IMR-90 (cell line): ENCODE measurements around the gene LDB1. TPM values are rescaled to one million over a fixed set of nuclear protein-coding genes. Genes with fewer than 3 reads are reported as not detected.
A peak's percentile ranks its signal among the peaks of the same experiment; 100 is the strongest.

Source experiments
- ATAC-seq: fragments of 200-7000 bp; cut with Tn5 transposase; 2 replicates; pipeline ENCODE4 v1.9.1; 2020; ENCODE audit warnings: low read depth, mild to moderate bottlenecking, moderate library complexity
- BruUV-seq: library from RNA; stranded (reverse); fragments of 400-500 nt; replicated peaks from 2 replicates; lab custom pipeline; 2021; lab: Mats Ljungman, UMichigan
- CTCF ChIA-PET: fragments of 300-600 bp; formaldehyde crosslinking; extraction: SDS; loops from one replicate; lab custom pipeline; 2021; ENCODE audit warnings: antibody characterized with exemption; lab: Yijun Ruan, JAX
- POLR2A ChIA-PET: fragments of 300-600 bp; sonication (Branson Sonifier 250); formaldehyde crosslinking; loops from one replicate; lab custom pipeline; 2022; ENCODE audit warnings: antibody characterized with exemption; ENCODE audit not compliant: unreplicated experiment; lab: Charles Lee
- DNase-seq: peaks from one replicate; pipeline ENCODE4 v3.0.0; 2013
- H2AFZ ChIP-seq: replicated peaks from 2 replicates; pipeline ENCODE3; 2013; ENCODE audit warnings: low read length, mild to moderate bottlenecking; ENCODE audit not compliant: poor library complexity
- H2AK5ac ChIP-seq: 2 replicates; pipeline ENCODE4 v1.6.1; 2013; ENCODE audit warnings: low read depth, low read length, inconsistent platforms
- H2AK9ac ChIP-seq: replicated peaks from 2 replicates; pipeline ENCODE3; 2013; ENCODE audit warnings: mild to moderate bottlenecking, low read depth, low read length, moderate library complexity; ENCODE audit not compliant: poor library complexity
- H2BK120ac ChIP-seq: 2 replicates; pipeline ENCODE4 v1.6.1; 2013; ENCODE audit warnings: low read depth, low read length, inconsistent platforms
- H2BK15ac ChIP-seq: 3 replicates; pipeline ENCODE4 v1.6.1; 2013; ENCODE audit warnings: low read depth, low read length, inconsistent platforms
- H2BK20ac ChIP-seq: 2 replicates; pipeline ENCODE4 v1.6.1; 2013; ENCODE audit warnings: low read depth, mild to moderate bottlenecking, inconsistent platforms, low read length, moderate library complexity
- H2BK5ac ChIP-seq: 2 replicates; pipeline ENCODE4 v1.6.1; 2013; ENCODE audit warnings: mild to moderate bottlenecking, low read depth, low read length, inconsistent platforms; ENCODE audit not compliant: poor library complexity, severe bottlenecking
- H3K14ac ChIP-seq: replicated peaks from 2 replicates; pipeline ENCODE4 v1.6.1; 2013; ENCODE audit warnings: low read depth, low read length, inconsistent platforms
- H3K18ac ChIP-seq: 2 replicates; pipeline ENCODE4 v1.6.1; 2013; ENCODE audit warnings: low read depth, low read length, control low read depth
- H3K23ac ChIP-seq: 2 replicates; pipeline ENCODE4 v1.6.1; 2013; ENCODE audit warnings: low read depth, low read length, inconsistent platforms
- H3K27ac ChIP-seq: 2 replicates; pipeline ENCODE4 v1.5.1; 2013; ENCODE audit warnings: mild to moderate bottlenecking, control low read depth, low read length; ENCODE audit not compliant: insufficient read depth
- H3K27me3 ChIP-seq: 2 replicates; pipeline ENCODE4 v1.6.1; 2013; ENCODE audit warnings: low read length; ENCODE audit not compliant: control insufficient read depth, insufficient read depth
- H3K36me3 ChIP-seq: 2 replicates; pipeline ENCODE4 v1.6.1; 2013; ENCODE audit warnings: low read length, mixed read lengths; ENCODE audit not compliant: control insufficient read depth, insufficient read depth
- H3K4ac ChIP-seq: 2 replicates; pipeline ENCODE4 v1.6.1; 2013; ENCODE audit warnings: low read depth, low read length, inconsistent platforms
- H3K4me1 ChIP-seq: 2 replicates; pipeline ENCODE4 v1.6.1; 2013; ENCODE audit warnings: low read length, mixed read lengths; ENCODE audit not compliant: control insufficient read depth, insufficient read depth
- H3K4me2 ChIP-seq: 2 replicates; pipeline ENCODE4 v1.6.1; 2013; ENCODE audit warnings: low read depth, mild to moderate bottlenecking, control low read depth, low read length, moderate library complexity
- H3K4me3 ChIP-seq: 2 replicates; pipeline ENCODE4 v1.5.1; 2013; ENCODE audit warnings: low read depth, mild to moderate bottlenecking, control low read depth, low read length, moderate library complexity; ENCODE audit not compliant: insufficient read depth
- H3K56ac ChIP-seq: 2 replicates; pipeline ENCODE4 v1.6.1; 2013; ENCODE audit warnings: low read length, inconsistent platforms; ENCODE audit not compliant: insufficient read depth; ENCODE audit errors: extremely low read depth
- H3K79me1 ChIP-seq, 2 experiments: 2 replicates each; pipeline ENCODE4 v1.6.1; 2013; ENCODE audit warnings: low read length in 2 of 2, inconsistent platforms in 1 of 2, low read depth in 1 of 2
- H3K9ac ChIP-seq: 2 replicates; pipeline ENCODE4 v1.6.1; 2013; ENCODE audit warnings: low read depth, low read length, control low read depth
- H3K9me1 ChIP-seq: 2 replicates; pipeline ENCODE4 v1.6.1; 2013; ENCODE audit warnings: low read length, inconsistent platforms; ENCODE audit not compliant: insufficient read depth
- H3K9me3 ChIP-seq: 2 replicates; pipeline ENCODE4 v1.6.1; 2013; ENCODE audit warnings: low read length; ENCODE audit not compliant: control insufficient read depth, insufficient read depth
- H4K20me1 ChIP-seq: 2 replicates; pipeline ENCODE4 v1.6.1; 2013; ENCODE audit warnings: low read length, inconsistent platforms; ENCODE audit not compliant: insufficient read depth
- H4K5ac ChIP-seq: 2 replicates; pipeline ENCODE4 v1.6.1; 2013; ENCODE audit warnings: mild to moderate bottlenecking, low read depth, low read length, control low read depth
- H4K8ac ChIP-seq, 2 experiments: 2 replicates each; pipeline ENCODE4 v1.6.1; 2013; ENCODE audit warnings: low read depth in 2 of 2, low read length in 2 of 2, control low read depth in 1 of 2, inconsistent platforms in 1 of 2
- H4K91ac ChIP-seq: 2 replicates; pipeline ENCODE4 v1.6.1; 2013; ENCODE audit warnings: low read depth, low read length, inconsistent platforms; ENCODE audit not compliant: insufficient read depth
- BHLHE40 ChIP-seq: fragments of 150-350 bp; IDR thresholded peaks from 2 replicates; pipeline ENCODE4 v1.6.1; 2016; ENCODE audit warnings: mild to moderate bottlenecking, low read depth, low read length
- CEBPB ChIP-seq: IDR thresholded peaks from 2 replicates; pipeline ENCODE4 v1.6.1; 2012; ENCODE audit warnings: low read depth, low read length, improper control_type of control experiment
- FOS ChIP-seq: fragments of 150-350 bp; IDR thresholded peaks from 2 replicates; pipeline ENCODE4 v1.6.1; 2016; ENCODE audit warnings: low read depth, low read length
- MAZ ChIP-seq: IDR thresholded peaks from 2 replicates; pipeline ENCODE4 v1.6.1; 2012; ENCODE audit warnings: low read depth, mild to moderate bottlenecking, low read length, improper control_type of control experiment, moderate library complexity, borderline replicate concordance
- MXI1 ChIP-seq: IDR thresholded peaks from 2 replicates; pipeline ENCODE4 v1.6.1; 2012; ENCODE audit warnings: low read depth, mild to moderate bottlenecking, low read length, moderate library complexity, borderline replicate concordance
- NFE2L2 ChIP-seq: fragments of 150-350 bp; IDR thresholded peaks from 2 replicates; pipeline ENCODE4 v1.6.1; 2016; ENCODE audit warnings: low read depth, mild to moderate bottlenecking, low read length
- RAD21 ChIP-seq: IDR thresholded peaks from 2 replicates; pipeline ENCODE4 v1.6.1; 2012; ENCODE audit warnings: low read length, improper control_type of control experiment
- RFX5 ChIP-seq: IDR thresholded peaks from 2 replicates; pipeline ENCODE4 v1.8.0; 2012; ENCODE audit warnings: low read depth, mild to moderate bottlenecking, low read length, moderate library complexity
- WGBS, 2 experiments: methylation state at CpG; one replicate each; pipeline versions ENCODE4 v1.1.5 to v1.1.7; 2013; ENCODE audit warnings: missing lambda C conversion rate in 2 of 2; ENCODE audit not compliant: insufficient read length in 1 of 2; ENCODE audit errors: extremely low coverage in 2 of 2; 5-methylcytosine and 5-hydroxymethylcytosine counted together
- dilution Hi-C: fragments of 300-500 bp; cut with HindIII; formaldehyde crosslinking; loops from one replicate; pipeline ENCODE4 v1.14.3; 2018; ENCODE audit warnings: low sequenced_read_pairs; ENCODE audit not compliant: unreplicated experiment
- in situ Hi-C: fragments of 300-500 bp; cut with MboI; formaldehyde crosslinking; loops from 3 replicates; pipeline ENCODE4 v1.14.3; 2019; ENCODE audit warnings: low sequenced_read_pairs, inconsistent platforms, mixed read lengths
- intact Hi-C: fragments of 100-400 bp; cut with micrococcal nuclease; formaldehyde crosslinking; loops from 2 replicates; pipeline ENCODE4 v1.10.0; 2022
- polyA plus RNA-seq, 3 experiments: library from polyadenylated mRNA; depleted of rRNA; stranded (reverse); fragments of >200 nt; gene quantifications; 2 replicates each; pipeline ENCODE4 v1.2.3, GENCODE V29; 2012; ENCODE audit warnings: low replicate concordance in 1 of 3
- total RNA-seq: library from RNA; depleted of rRNA; stranded (reverse); fragments of >200 nt; gene quantifications from 2 replicates; pipeline ENCODE4 v1.2.3, GENCODE V29; 2012
- TF ChIP-seq, protein P1 (sequence below): fragments of 150-350 bp; IDR thresholded peaks from 2 replicates; pipeline ENCODE4 v1.6.1; 2016; ENCODE audit warnings: low read depth, mild to moderate bottlenecking, low read length, moderate library complexity, borderline replicate concordance

LDB1 gene
- total and polyA plus RNA-seq, 2 of the 4 experiments (the other 2 are of a cell fraction) = 47.9 to 92.4 TPM

DNA sequence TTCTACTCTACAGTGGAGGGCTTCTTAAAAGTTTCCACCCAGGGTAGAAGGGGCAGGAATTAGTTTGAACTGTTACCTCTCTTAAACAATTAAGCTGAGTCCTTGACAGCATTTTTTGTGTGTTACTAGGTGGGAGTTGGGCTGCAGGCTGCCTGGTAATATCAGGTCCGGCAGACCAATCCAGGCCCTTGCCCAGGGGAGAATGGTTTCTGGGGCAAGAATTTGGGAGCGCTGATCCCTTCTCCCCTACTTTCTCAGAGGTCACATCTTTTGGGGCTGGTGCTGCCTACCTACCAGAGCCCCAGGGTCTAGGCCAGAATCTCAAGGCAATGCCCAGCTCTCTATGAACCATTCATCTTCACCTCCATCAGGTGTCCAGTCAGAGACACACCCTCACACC, 14.2 kb upstream of the LDB1 start:
- Histone ChIP-seq H2BK15ac (no peak overlapping the region), H3K79me1 (peaks cover 0 to 56% of the 10 kb centered on the region in 2 experiments; a peak in 2 of 4 replicates), H3K4me3 (peak overlapping the region; percentile 61), H3K27ac (peak overlapping the region; percentile 32; the same call in 1 of the 2 replicates), H2AFZ (no peak overlapping the region), H2BK5ac (peak overlapping the region; percentile 82), H2AK5ac (peak overlapping the region; percentile 67), H3K27me3 (no peaks in the 10 kb centered on the region), H4K5ac (no peak overlapping the region), H3K9ac (peak overlapping the region; percentile 97), H2AK9ac (peak overlapping the region; percentile 39), H3K4me2 (peak overlapping the region; percentile 99), H3K23ac (peak overlapping the region; percentile 92), H3K4me1 (peaks cover 9% of the 10 kb centered on the region; the same call in 1 of the 2 replicates), H4K91ac (peak overlapping the region; percentile 97; the same call in 1 of the 2 replicates), H3K4ac (peak overlapping the region; percentile 45; the same call in 1 of the 2 replicates), H3K9me3 (no peaks in the 10 kb centered on the region), H3K36me3 (peaks cover 19% of the 10 kb centered on the region), H4K8ac (0 out of 4 replicates have a peak overlapping the region, but pooled peaks of 1 of the 2 experiments have one; percentile 29), H2BK20ac (no peak overlapping the region), H3K18ac (no peak overlapping the region), H3K9me1 (peaks cover 24% of the 10 kb centered on the region), H3K14ac (peak overlapping the region; percentile 98), H3K56ac (peak overlapping the region; percentile 97), H2BK120ac (no peak overlapping the region; the same call in 1 of the 2 replicates), H4K20me1 (peaks cover 60% of the 10 kb centered on the region)
- ATAC-seq = no peak
- WGBS, 2 experiments = no CpG with 5 or more reads among the region's 2 CpGs
- intact Hi-C loops = no loop called here
- POLR2A ChIA-PET = no interaction called here
- BruUV-seq = TSS peak; percentile 49
- CTCF ChIA-PET = interaction anchor here (0.7 kb wide), 1 partner anchor 13 kb away, joined by 4 read pairs; no protein-coding TSS in a partner anchor
- in situ Hi-C loops = no loop called here
- no peak for DNase-seq
- dilution Hi-C loops = no loop called here
- TF ChIP-seq NFE2L2 = no peak
- TF ChIP-seq MXI1 = no peak
- TF ChIP-seq RAD21 = no peak
- no peak for TF ChIP-seq BHLHE40
- TF ChIP-seq CEBPB = no peak
- no peak for TF ChIP-seq MAZ
- no peak for TF ChIP-seq RFX5
- TF ChIP-seq FOS = no peak
- TF ChIP-seq, protein P1, sequence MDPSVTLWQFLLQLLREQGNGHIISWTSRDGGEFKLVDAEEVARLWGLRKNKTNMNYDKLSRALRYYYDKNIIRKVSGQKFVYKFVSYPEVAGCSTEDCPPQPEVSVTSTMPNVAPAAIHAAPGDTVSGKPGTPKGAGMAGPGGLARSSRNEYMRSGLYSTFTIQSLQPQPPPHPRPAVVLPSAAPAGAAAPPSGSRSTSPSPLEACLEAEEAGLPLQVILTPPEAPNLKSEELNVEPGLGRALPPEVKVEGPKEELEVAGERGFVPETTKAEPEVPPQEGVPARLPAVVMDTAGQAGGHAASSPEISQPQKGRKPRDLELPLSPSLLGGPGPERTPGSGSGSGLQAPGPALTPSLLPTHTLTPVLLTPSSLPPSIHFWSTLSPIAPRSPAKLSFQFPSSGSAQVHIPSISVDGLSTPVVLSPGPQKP = no peak
